ENCODE data around the gene RTEL1. TPM values are rescaled to one million over a fixed set of nuclear protein-coding genes. Genes with fewer than 3 reads are reported as not detected.

Gene RTEL1
- total RNA-seq, 2 donors from 2014 or later = 37.8 to 114 TPM

DNA sequence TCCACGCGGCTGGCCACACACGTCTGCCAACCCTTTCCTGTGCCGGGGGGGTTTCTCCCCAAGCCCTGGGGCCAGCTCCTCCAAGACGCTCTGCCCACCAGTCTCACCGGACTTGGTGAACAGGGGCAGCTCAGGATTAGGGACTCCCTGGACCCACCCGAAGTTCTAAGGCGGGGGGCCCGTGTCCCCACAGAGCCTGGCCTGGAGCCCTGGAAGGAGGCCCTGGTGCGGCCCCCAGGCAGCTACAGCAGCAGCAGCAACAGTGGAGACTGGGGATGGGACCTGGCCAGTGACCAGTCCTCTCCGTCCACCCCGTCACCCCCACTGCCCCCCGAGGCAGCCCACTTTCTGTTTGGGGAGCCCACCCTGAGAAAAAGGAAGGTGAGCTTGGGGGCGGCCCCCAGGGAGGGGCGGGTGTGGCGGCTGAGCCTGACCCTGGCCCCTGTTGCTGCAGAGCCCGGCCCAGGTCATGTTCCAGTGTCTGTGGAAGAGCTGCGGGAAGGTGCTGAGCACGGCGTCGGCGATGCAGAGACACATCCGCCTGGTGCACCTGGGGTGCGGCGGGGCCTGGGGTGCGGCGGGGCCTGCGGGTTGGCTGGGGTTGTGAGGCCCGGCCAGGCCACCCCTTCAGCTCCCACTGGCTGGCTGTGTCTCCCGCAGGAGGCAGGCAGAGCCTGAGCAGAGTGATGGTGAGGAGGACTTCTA lies 83.7 kb downstream of the RTEL1 start:
- DNase-seq (ENCODE audit: low spot score) = no peak
- peaks cover 17 to 30% of the 10 kb centered on the region in 2 donors for H3K4me1 ChIP-seq (ENCODE audit: control insufficient read depth in 1 of 2, low read depth in 2 of 2)

DNA sequence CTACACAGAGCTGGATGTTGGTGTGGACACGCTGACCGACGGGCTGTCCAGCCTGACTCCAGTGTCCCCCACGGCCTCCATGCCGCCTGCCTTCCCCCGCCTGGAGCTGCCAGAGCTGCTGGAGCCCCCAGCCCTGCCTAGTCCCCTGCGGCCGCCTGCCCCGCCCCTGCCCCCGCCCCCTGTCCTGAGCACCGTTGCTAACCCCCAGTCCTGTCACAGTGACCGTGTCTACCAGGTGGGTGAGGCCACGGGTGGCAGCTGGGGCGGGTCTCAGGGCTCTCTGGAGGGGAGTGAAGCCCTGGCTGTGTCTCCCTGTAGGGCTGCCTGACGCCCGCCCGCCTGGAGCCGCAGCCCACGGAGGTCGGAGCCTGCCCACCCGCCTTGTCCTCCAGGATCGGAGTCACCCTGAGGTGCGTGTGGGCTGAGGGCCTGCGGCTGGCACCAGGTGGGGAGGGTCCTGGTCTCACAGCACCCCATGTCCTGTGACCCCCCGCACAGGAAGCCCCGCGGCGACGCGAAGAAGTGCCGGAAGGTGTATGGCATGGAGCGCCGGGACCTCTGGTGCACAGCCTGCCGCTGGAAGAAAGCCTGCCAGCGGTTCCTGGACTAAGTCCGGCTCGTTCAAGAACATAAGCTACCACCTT lies 84.4 kb downstream of the RTEL1 start:
- H3K4me1 ChIP-seq (ENCODE audit: control insufficient read depth in 1 of 2, low read depth in 2 of 2) = peaks cover 17 to 30% of the 10 kb centered on the region in 2 donors
- DNase-seq (ENCODE audit: low spot score) (no peak), ATAC-seq (ENCODE audit: insufficient number of reproducible peaks, low FRiP score, low read depth) (no peak)
- H3K27me3 ChIP-seq (replicated peaks; ENCODE audit: insufficient read depth) = no peaks in the 10 kb centered on the region
- no peak overlapping the region for H3K27ac ChIP-seq
- H3K36me3 ChIP-seq = peaks cover 22% of the 10 kb centered on the region
- H3K9me3 ChIP-seq = no peaks in the 10 kb centered on the region
- no peak overlapping the region for H3K4me3 ChIP-seq
- TF ChIP-seq CTCF (IDR thresholded peaks at IDR 0.05) = no peak

More for the DNA sequence above, 83.7 kb downstream of the RTEL1 start:
- Histone ChIP-seq H3K27me3 (replicated peaks; ENCODE audit: insufficient read depth) (no peaks in the 10 kb centered on the region), H3K4me3 (no peak overlapping the region), H3K27ac (peak overlapping the region; percentile 49 to 82), H3K36me3 (peaks cover 22% of the 10 kb centered on the region), H3K9me3 (no peaks in the 10 kb centered on the region)
- no peak for TF ChIP-seq CTCF (IDR thresholded peaks at IDR 0.05)
- no peak for ATAC-seq (ENCODE audit: insufficient number of reproducible peaks, low FRiP score, low read depth)

DNA sequence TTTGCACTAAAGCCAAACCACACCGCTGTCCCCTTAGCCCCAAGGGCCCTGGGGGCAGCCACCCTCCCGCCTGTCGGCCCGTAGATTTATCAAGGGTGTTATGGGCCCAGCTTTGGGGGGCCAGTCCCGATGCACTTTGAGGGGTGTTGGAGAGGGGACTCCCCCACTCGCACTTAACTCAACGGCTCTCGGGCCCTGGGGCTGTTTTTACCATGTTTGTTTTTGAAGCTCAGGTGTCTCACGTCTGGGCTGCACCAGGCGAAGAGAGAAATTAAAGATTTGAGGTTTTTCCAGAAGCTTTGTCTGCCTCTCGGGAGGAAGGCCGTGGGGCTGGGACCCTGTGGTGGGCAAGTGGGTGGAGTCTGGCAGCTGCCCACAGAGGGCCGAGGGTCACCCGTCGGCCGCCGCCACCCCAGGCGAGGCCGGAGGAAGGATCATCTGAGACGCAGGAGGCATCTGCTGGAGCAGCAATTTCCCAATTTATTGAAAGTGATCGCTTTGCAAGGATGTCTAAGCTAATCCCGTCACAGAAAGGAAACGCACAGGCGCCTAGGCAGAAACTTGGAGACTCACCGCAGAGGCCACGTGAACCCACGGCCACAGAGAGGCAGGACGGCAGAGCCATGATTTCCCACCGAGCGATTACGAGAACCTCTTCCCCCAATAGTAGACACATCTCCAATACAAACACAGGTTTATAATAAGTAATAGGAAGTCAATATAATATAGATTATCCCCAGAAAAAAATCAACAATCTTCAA lies 85.3 kb downstream of the RTEL1 start:
- DNase-seq (ENCODE audit: low spot score) = no peak
- Histone ChIP-seq H3K9me3 (no peaks in the 10 kb centered on the region), H3K4me3 (no peak overlapping the region), H3K4me1 (ENCODE audit: control insufficient read depth in 1 of 2, low read depth in 2 of 2) (peaks cover 16 to 26% of the 10 kb centered on the region in 2 donors), H3K36me3 (peaks cover 22% of the 10 kb centered on the region), H3K27ac (no peak overlapping the region), H3K27me3 (replicated peaks; ENCODE audit: insufficient read depth) (no peaks in the 10 kb centered on the region)
- ATAC-seq (ENCODE audit: insufficient number of reproducible peaks, low FRiP score, low read depth) = no peak
- no peak for TF ChIP-seq CTCF (IDR thresholded peaks at IDR 0.05)

GRCh38 chr20:63744158-63744557 lies 86.0 kb downstream of the RTEL1 start:
- no peaks in the 10 kb centered on the region for H3K9me3 ChIP-seq
- H3K27me3 ChIP-seq (replicated peaks; ENCODE audit: insufficient read depth) = no peaks in the 10 kb centered on the region
- peaks cover 22% of the 10 kb centered on the region for H3K36me3 ChIP-seq
- no peak overlapping the region for H3K4me3 ChIP-seq
- DNase-seq (ENCODE audit: low spot score) (no peak), ATAC-seq (ENCODE audit: insufficient number of reproducible peaks, low FRiP score, low read depth) (no peak)
- peaks cover 10 to 19% of the 10 kb centered on the region in 2 donors for H3K4me1 ChIP-seq (ENCODE audit: control insufficient read depth in 1 of 2, low read depth in 2 of 2)
- no peak for TF ChIP-seq CTCF (IDR thresholded peaks at IDR 0.05)
- no peak overlapping the region for H3K27ac ChIP-seq

All from thoracic aorta (tissue), 2 donors.